Measurements from ENCODE around the gene VAPA. TPM values are rescaled to one million over a fixed set of nuclear protein-coding genes. Genes with fewer than 3 reads are reported as not detected.

VAPA gene
- polyA plus RNA-seq, 1 of the 3 experiments (the other 2 are of a cell fraction) = 109 TPM

DNA sequence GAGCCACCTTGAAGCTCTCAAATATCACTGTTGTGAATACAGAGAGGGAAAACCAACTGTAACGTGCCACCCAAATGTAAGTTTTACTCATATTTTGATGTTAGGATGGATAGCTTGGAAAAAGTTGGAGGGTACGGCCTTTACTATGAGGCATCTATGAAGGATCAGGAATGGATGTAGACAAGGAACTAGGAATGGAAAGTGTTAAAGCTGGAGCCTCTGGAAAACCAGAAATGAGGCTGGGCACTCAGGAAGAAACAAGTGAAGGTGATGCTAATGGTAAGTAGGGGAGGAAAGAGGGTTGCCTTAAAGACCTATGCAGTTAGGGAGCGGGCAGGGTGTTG lies 27.8 kb upstream of the VAPA start (continued):
- no peak for TF ChIP-seq EZH2phosphoT487 (IDR thresholded peaks at IDR 0.05; ENCODE audit: borderline replicate concordance, low read depth)

DNA sequence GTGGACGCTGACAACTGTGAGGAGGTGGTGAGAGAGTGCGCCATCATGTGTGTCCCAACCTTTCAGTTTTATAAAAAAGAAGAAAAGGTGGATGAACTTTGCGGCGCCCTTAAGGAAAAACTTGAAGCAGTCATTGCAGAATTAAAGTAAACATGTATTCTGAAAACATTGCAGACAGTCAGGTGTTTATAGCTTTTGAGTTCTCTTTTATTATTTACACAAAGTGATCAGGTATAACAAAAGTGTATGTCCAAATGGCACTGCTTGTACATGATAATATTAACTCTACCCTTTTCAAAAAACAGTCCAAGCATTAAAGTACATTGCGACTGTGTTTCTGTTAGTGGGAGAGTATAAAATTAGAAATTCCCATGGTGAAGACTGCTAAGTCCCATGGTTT lies 25.8 kb upstream of the VAPA start:
- no peaks in the 10 kb centered on the region for H3F3A ChIP-seq (replicated peaks; ENCODE audit: insufficient read depth)

DNA sequence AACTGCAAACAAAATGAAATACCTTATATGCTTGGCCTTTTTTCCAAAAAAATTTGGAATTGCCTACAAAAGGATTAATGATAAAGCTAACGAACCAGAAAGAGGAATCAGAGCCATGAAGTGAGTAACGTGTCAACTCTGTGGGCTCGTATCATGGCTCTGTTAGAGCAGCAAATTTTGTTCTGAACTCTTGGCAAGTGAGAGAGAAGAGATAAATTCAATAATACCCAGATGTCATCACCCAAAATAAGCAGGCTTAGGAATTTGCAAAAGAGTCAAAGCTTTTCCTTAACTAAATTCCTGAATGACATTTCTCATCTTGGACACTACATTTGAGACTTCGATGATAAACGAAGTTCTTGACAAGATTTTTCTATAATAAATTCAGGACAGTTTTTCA lies 23.6 kb upstream of the VAPA start:
- no peak overlapping the region for H2AFZ ChIP-seq (ENCODE audit: low read depth)
- TF ChIP-seq GATA2 (CRISPR knock-in tag; IDR thresholded peaks at IDR 0.05) (no peak), GABPA (IDR thresholded peaks at IDR 0.05; ENCODE audit: low read depth) (no peak)
- H3K4me3 ChIP-seq (ENCODE audit: low read depth in 2 of 2, low read length in 1 of 2) = no peak overlapping the region
- no peak overlapping the region for H3K4me2 ChIP-seq
- H3K9me3 ChIP-seq = no peaks in the 10 kb centered on the region
- no peak overlapping the region for H3K9ac ChIP-seq
- no peaks in the 10 kb centered on the region for H3K9me2 ChIP-seq
- no peaks in the 10 kb centered on the region for H3K36me3 ChIP-seq (replicated peaks in 1 of 2; ENCODE audit: control insufficient read depth in 1 of 2, insufficient read depth in 2 of 2, low read length in 1 of 2)
- H3K79me2 ChIP-seq (ENCODE audit: insufficient read depth) = no peaks in the 10 kb centered on the region
- no peaks in the 10 kb centered on the region for H3K4me1 ChIP-seq (ENCODE audit: control insufficient read depth in 1 of 2, insufficient read depth in 2 of 2, low read depth in 1 of 2, low read length in 1 of 2)
- H3K27me3 ChIP-seq (ENCODE audit: insufficient read depth) = no peaks in the 10 kb centered on the region
- ChIA-PET POLR2A (no interaction called here), CTCF (no interaction called here)
- WGBS (ENCODE audit: low lambda C conversion rate) = 93% methylated on average over 5 of the region's 5 CpGs
- no peaks in the 10 kb centered on the region for H3F3A ChIP-seq (replicated peaks; ENCODE audit: insufficient read depth)
- DNase-seq = no peak
- no peak overlapping the region for H3K27ac ChIP-seq (ENCODE audit: low read depth in 2 of 2, low read length in 1 of 2)
- no peaks in the 10 kb centered on the region for H4K20me1 ChIP-seq (ENCODE audit: insufficient read depth)

More for the DNA sequence above, 25.8 kb upstream of the VAPA start:
- 91% methylated on average over 5 of the region's 5 CpGs for WGBS (ENCODE audit: low lambda C conversion rate)
- CTCF ChIA-PET = no interaction called here
- Histone ChIP-seq H2AFZ (ENCODE audit: low read depth) (no peak overlapping the region), H3K79me2 (ENCODE audit: insufficient read depth) (no peaks in the 10 kb centered on the region), H3K27me3 (ENCODE audit: insufficient read depth) (no peaks in the 10 kb centered on the region), H3K27ac (ENCODE audit: low read depth in 2 of 2, low read length in 1 of 2) (no peak overlapping the region), H3K9me3 (no peaks in the 10 kb centered on the region), H3K4me3 (ENCODE audit: low read depth in 2 of 2, low read length in 1 of 2) (no peak overlapping the region), H3K4me2 (no peak overlapping the region), H4K20me1 (ENCODE audit: insufficient read depth) (no peaks in the 10 kb centered on the region), H3K4me1 (ENCODE audit: control insufficient read depth in 1 of 2, insufficient read depth in 2 of 2, low read depth in 1 of 2, low read length in 1 of 2) (no peaks in the 10 kb centered on the region), H3K9ac (no peak overlapping the region), H3K36me3 (replicated peaks in 1 of 2; ENCODE audit: control insufficient read depth in 1 of 2, insufficient read depth in 2 of 2, low read length in 1 of 2) (no peaks in the 10 kb centered on the region), H3K9me2 (no peaks in the 10 kb centered on the region)
- TF ChIP-seq RCOR1 (IDR thresholded peaks at IDR 0.05; ENCODE audit: low read length) (no peak), ELF1 (IDR thresholded peaks at IDR 0.05) (no peak)
- DNase-seq = no peak
- POLR2A ChIA-PET = no interaction called here

DNA sequence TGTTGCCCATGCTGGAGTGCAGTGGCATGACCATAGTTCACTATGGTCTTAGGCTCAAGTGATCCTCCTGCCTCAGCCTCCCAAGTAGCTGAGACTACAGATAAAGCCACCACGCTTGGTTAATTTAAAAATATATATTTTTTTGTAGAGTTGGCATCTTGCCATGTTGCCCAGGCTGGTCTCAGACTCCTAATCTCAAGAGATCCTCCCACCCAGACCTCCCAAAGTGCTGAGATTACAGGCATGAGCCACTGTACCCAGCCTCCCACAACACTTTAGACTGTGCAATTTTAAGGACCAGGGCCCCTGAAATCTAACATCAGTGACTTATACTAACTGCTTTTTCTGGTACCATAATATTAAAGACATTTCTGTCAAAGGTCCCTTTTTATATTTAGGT lies 22.9 kb upstream of the VAPA start:
- H3K9ac ChIP-seq = no peak overlapping the region
- H3F3A ChIP-seq (replicated peaks; ENCODE audit: insufficient read depth) = no peaks in the 10 kb centered on the region
- no peaks in the 10 kb centered on the region for H4K20me1 ChIP-seq (ENCODE audit: insufficient read depth)
- H3K4me2 ChIP-seq = no peak overlapping the region
- H3K79me2 ChIP-seq (ENCODE audit: insufficient read depth) = no peaks in the 10 kb centered on the region
- H3K9me3 ChIP-seq = no peaks in the 10 kb centered on the region
- no peaks in the 10 kb centered on the region for H3K27me3 ChIP-seq (ENCODE audit: insufficient read depth)
- DNase-seq = no peak
- no peak overlapping the region for H2AFZ ChIP-seq (ENCODE audit: low read depth)
- no peaks in the 10 kb centered on the region for H3K9me2 ChIP-seq
- peak overlapping the region in 1 of 2 experiments; percentile 11; a peak in 1 of 4 replicates for H3K27ac ChIP-seq (ENCODE audit: low read depth in 2 of 2, low read length in 1 of 2)
- 88% methylated on average over 1 of the region's 1 CpG for WGBS (ENCODE audit: low lambda C conversion rate)
- ChIA-PET CTCF (no interaction called here), POLR2A (no interaction called here)
- H3K4me3 ChIP-seq (ENCODE audit: low read depth in 2 of 2, low read length in 1 of 2) = no peak overlapping the region
- no peaks in the 10 kb centered on the region for H3K36me3 ChIP-seq (replicated peaks in 1 of 2; ENCODE audit: control insufficient read depth in 1 of 2, insufficient read depth in 2 of 2, low read length in 1 of 2)
- no peaks in the 10 kb centered on the region for H3K4me1 ChIP-seq (ENCODE audit: control insufficient read depth in 1 of 2, insufficient read depth in 2 of 2, low read depth in 1 of 2, low read length in 1 of 2)
- TF ChIP-seq JUND (IDR thresholded peaks at IDR 0.05) = no peak
- TF ChIP-seq, protein P1, sequence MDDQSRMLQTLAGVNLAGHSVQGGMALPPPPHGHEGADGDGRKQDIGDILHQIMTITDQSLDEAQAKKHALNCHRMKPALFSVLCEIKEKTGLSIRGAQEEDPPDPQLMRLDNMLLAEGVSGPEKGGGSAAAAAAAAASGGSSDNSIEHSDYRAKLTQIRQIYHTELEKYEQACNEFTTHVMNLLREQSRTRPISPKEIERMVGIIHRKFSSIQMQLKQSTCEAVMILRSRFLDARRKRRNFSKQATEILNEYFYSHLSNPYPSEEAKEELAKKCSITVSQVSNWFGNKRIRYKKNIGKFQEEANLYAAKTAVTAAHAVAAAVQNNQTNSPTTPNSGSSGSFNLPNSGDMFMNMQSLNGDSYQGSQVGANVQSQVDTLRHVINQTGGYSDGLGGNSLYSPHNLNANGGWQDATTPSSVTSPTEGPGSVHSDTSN (IDR thresholded peaks at IDR 0.05) = no peak
- no peak for TF ChIP-seq TCF12 (IDR thresholded peaks at IDR 0.05)
- no peak for TF ChIP-seq GABPA (IDR thresholded peaks at IDR 0.05; ENCODE audit: low read depth)
- no peak for TF ChIP-seq POLR2AphosphoS5 (IDR thresholded peaks at IDR 0.05; ENCODE audit: low read depth, low read length)
- TF ChIP-seq, protein P2, sequence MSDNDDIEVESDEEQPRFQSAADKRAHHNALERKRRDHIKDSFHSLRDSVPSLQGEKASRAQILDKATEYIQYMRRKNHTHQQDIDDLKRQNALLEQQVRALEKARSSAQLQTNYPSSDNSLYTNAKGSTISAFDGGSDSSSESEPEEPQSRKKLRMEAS (IDR thresholded peaks at IDR 0.05; ENCODE audit: low read depth) = no peak
- TF ChIP-seq RXRA (IDR thresholded peaks at IDR 0.05; ENCODE audit: borderline replicate concordance, low read depth) = no peak
- no peak for TF ChIP-seq ELF1 (IDR thresholded peaks at IDR 0.05)
- no peak for TF ChIP-seq YY1 (IDR thresholded peaks at IDR 0.05; ENCODE audit: low read depth)
- no peak for TF ChIP-seq MEF2A (IDR thresholded peaks at IDR 0.05; ENCODE audit: borderline replicate concordance, low read depth)

Measured in SK-N-SH (cell line).